WTC11 (cell line): ENCODE data around the gene KCNK7.

Experiments
- ATF2 ChIP-seq: sonication (generic); formaldehyde crosslinking; IDR thresholded peaks from 2 replicates; pipeline ENCODE4 v1.8.1; 2022; ENCODE audit warnings: low read depth, missing genetic modification reagents, borderline replicate concordance
- JUN ChIP-seq: sonication (generic); formaldehyde crosslinking; IDR thresholded peaks from 2 replicates; pipeline ENCODE4 v1.8.0; 2023; ENCODE audit warnings: mild to moderate bottlenecking, missing genetic modification reagents
- ZBTB21 ChIP-seq: sonication (generic); formaldehyde crosslinking; IDR thresholded peaks from 2 replicates; pipeline ENCODE4 v1.8.1; 2023; ENCODE audit warnings: mild to moderate bottlenecking, missing genetic modification reagents, borderline replicate concordance
- TF ChIP-seq, protein P1 (sequence below): fragments of 200-600 bp; IDR thresholded peaks from 2 replicates; pipeline ENCODE4 v1.8.0; 2022; ENCODE audit warnings: antibody characterized with exemption

- TF ChIP-seq JUN (CRISPR knock-in tag) (no peak), ATF2 (CRISPR knock-in tag) (no peak), ZBTB21 (no peak)
- TF ChIP-seq, protein P1, sequence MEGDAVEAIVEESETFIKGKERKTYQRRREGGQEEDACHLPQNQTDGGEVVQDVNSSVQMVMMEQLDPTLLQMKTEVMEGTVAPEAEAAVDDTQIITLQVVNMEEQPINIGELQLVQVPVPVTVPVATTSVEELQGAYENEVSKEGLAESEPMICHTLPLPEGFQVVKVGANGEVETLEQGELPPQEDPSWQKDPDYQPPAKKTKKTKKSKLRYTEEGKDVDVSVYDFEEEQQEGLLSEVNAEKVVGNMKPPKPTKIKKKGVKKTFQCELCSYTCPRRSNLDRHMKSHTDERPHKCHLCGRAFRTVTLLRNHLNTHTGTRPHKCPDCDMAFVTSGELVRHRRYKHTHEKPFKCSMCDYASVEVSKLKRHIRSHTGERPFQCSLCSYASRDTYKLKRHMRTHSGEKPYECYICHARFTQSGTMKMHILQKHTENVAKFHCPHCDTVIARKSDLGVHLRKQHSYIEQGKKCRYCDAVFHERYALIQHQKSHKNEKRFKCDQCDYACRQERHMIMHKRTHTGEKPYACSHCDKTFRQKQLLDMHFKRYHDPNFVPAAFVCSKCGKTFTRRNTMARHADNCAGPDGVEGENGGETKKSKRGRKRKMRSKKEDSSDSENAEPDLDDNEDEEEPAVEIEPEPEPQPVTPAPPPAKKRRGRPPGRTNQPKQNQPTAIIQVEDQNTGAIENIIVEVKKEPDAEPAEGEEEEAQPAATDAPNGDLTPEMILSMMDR, result no peak
These were observed 38.9 kb downstream of the KCNK7 start for GRCh38 chr11:65556470-65557279.
